ENCODE measurements around the gene USP34. TPM values are rescaled to one million over a fixed set of nuclear protein-coding genes. Genes with fewer than 3 reads are reported as not detected.

USP34 gene, protein sequence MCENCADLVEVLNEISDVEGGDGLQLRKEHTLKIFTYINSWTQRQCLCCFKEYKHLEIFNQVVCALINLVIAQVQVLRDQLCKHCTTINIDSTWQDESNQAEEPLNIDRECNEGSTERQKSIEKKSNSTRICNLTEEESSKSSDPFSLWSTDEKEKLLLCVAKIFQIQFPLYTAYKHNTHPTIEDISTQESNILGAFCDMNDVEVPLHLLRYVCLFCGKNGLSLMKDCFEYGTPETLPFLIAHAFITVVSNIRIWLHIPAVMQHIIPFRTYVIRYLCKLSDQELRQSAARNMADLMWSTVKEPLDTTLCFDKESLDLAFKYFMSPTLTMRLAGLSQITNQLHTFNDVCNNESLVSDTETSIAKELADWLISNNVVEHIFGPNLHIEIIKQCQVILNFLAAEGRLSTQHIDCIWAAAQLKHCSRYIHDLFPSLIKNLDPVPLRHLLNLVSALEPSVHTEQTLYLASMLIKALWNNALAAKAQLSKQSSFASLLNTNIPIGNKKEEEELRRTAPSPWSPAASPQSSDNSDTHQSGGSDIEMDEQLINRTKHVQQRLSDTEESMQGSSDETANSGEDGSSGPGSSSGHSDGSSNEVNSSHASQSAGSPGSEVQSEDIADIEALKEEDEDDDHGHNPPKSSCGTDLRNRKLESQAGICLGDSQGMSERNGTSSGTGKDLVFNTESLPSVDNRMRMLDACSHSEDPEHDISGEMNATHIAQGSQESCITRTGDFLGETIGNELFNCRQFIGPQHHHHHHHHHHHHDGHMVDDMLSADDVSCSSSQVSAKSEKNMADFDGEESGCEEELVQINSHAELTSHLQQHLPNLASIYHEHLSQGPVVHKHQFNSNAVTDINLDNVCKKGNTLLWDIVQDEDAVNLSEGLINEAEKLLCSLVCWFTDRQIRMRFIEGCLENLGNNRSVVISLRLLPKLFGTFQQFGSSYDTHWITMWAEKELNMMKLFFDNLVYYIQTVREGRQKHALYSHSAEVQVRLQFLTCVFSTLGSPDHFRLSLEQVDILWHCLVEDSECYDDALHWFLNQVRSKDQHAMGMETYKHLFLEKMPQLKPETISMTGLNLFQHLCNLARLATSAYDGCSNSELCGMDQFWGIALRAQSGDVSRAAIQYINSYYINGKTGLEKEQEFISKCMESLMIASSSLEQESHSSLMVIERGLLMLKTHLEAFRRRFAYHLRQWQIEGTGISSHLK (N-terminal part only)
- 136 and 142 TPM in 2 replicates for total RNA-seq

GRCh38 chr2:61470965-61471904 lies at the start of gene USP34:
TSS of gene USP34 (minus strand) at chr2:61471087. CDS start at chr2:61470692, 395 bp downstream.

DNA sequence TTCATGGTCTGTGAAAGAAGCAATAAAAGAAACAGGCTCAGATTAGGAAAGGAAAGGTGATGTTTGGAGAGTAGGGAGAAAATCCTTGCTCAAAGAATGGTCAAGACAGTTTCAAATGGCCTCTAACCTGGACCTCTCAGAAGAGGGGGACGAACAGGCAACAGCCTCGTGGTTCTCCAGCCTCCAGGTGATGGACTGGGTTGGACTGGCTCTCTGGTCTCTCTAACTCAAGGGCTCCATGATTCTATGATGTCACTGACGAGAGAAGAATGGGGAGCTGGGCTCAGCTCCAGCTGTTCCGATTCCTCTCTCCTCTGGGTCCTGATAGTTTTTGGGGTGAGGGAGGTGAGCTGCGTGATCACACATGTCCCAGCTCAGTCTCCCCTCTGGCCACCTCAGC lies 309.0 kb downstream of the USP34 start, which contains the start of gene C2orf74:
Gene C2orf74, plus strand, starts transcription at position 301 of the 400 bp plus-strand sequence. CDS start 327 bp downstream, outside the sequence.

Small RNA genes within 50 kb of the gene (small RNA-seq; reads per million reads assigned to genes)
- gene SNORA70B: not detected

Other genes with a start within 250 kb of the USP34 start
- 172 and 223 TPM in 2 replicates for gene XPO1, start 67.3 kb upstream of the USP34 start, total RNA-seq

Measured in articular chondrocyte of knee joint (primary cell).